Measurements from ENCODE around the gene FHOD3.

- TF ChIP-seq CTCF (IDR thresholded peaks at IDR 0.05; ENCODE audit: insufficient read depth, low read length) (no peak), POLR2AphosphoS5 (IDR thresholded peaks at IDR 0.05; ENCODE audit: low read depth) (no peak), GABPA (IDR thresholded peaks at IDR 0.05; ENCODE audit: low read depth) (no peak)
- TF ChIP-seq, protein P1, sequence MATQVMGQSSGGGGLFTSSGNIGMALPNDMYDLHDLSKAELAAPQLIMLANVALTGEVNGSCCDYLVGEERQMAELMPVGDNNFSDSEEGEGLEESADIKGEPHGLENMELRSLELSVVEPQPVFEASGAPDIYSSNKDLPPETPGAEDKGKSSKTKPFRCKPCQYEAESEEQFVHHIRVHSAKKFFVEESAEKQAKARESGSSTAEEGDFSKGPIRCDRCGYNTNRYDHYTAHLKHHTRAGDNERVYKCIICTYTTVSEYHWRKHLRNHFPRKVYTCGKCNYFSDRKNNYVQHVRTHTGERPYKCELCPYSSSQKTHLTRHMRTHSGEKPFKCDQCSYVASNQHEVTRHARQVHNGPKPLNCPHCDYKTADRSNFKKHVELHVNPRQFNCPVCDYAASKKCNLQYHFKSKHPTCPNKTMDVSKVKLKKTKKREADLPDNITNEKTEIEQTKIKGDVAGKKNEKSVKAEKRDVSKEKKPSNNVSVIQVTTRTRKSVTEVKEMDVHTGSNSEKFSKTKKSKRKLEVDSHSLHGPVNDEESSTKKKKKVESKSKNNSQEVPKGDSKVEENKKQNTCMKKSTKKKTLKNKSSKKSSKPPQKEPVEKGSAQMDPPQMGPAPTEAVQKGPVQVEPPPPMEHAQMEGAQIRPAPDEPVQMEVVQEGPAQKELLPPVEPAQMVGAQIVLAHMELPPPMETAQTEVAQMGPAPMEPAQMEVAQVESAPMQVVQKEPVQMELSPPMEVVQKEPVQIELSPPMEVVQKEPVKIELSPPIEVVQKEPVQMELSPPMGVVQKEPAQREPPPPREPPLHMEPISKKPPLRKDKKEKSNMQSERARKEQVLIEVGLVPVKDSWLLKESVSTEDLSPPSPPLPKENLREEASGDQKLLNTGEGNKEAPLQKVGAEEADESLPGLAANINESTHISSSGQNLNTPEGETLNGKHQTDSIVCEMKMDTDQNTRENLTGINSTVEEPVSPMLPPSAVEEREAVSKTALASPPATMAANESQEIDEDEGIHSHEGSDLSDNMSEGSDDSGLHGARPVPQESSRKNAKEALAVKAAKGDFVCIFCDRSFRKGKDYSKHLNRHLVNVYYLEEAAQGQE (IDR thresholded peaks at IDR 0.05; ENCODE audit: insufficient replicate concordance, low read depth), result no peak
These were observed 295.5 kb downstream of the FHOD3 start for GRCh38 chr18:36593001-36593400.
